GM21447 (cell line): ENCODE results near the gene RGL1.

ENCODE experiments used
- ATAC-seq: cut with Tn5 transposase; IDR thresholded peaks from one replicate; pipeline ENCODE4 v1.9.1; 2021; ENCODE audit not compliant: unreplicated experiment

Gene RGL1

GRCh38 chr1:183912265-183912886 lies 107.5 kb downstream of the RGL1 start:
- peak; percentile 59 for ATAC-seq

GRCh38 chr1:183913567-183913993 lies 108.7 kb downstream of the RGL1 start:
- ATAC-seq = no peak

- no peak for ATAC-seq
Measured at GRCh38 chr1:183914276-183914675, 109.4 kb downstream of the RGL1 start.

GRCh38 chr1:183914891-183915290 lies 110.0 kb downstream of the RGL1 start:
- no peak for ATAC-seq

- ATAC-seq = peak; percentile 35
Measured at GRCh38 chr1:183915625-183916510, 110.9 kb downstream of the RGL1 start.

GRCh38 chr1:183916574-183916973 lies 111.7 kb downstream of the RGL1 start:
- ATAC-seq = no peak

- ATAC-seq = no peak
Measured at GRCh38 chr1:183918589-183918988, 113.7 kb downstream of the RGL1 start.

GRCh38 chr1:183920651-183921050 lies 115.7 kb downstream of the RGL1 start:
- no peak for ATAC-seq

- no peak for ATAC-seq
Measured at GRCh38 chr1:183922197-183922596, 117.3 kb downstream of the RGL1 start.

- ATAC-seq = no peak
Measured at GRCh38 chr1:183925947-183926346, 121.0 kb downstream of the RGL1 start.

- no peak for ATAC-seq
Measured at GRCh38 chr1:183926983-183927382, 122.1 kb downstream of the RGL1 start.

- no peak for ATAC-seq
Measured at GRCh38 chr1:183931646-183932271, 126.8 kb downstream of the RGL1 start.

- ATAC-seq = no peak
Measured at GRCh38 chr1:183932412-183932811, 127.5 kb downstream of the RGL1 start.

GRCh38 chr1:183933528-183934179 lies 128.7 kb downstream of the RGL1 start:
- no peak for ATAC-seq

GRCh38 chr1:183934314-183934713 lies 129.4 kb downstream of the RGL1 start:
- ATAC-seq = no peak

GRCh38 chr1:183936009-183936408 lies 131.1 kb downstream of the RGL1 start:
- no peak for ATAC-seq

- no peak for ATAC-seq
Measured at GRCh38 chr1:183936791-183937190, 131.9 kb downstream of the RGL1 start.

- no peak for ATAC-seq
Measured at GRCh38 chr1:183937611-183938010, 132.7 kb downstream of the RGL1 start.

- no peak for ATAC-seq
Measured at GRCh38 chr1:183941001-183941400, 136.1 kb downstream of the RGL1 start.

- ATAC-seq = peak; percentile 87
Measured at GRCh38 chr1:183942933-183943693, 138.2 kb downstream of the RGL1 start.
